Measurements from ENCODE around the gene PROCR. TPM values are rescaled to one million over a fixed set of nuclear protein-coding genes. Genes with fewer than 3 reads are reported as not detected.
"Not testable (repeated sequence)": the region's sequence is repeated elsewhere in the genome, so short reads cannot be mapped to it uniquely, and the experiment has no call there.

The PROCR gene
- total RNA-seq, 1 experiment from 2014 or later, result 47.8 TPM

DNA sequence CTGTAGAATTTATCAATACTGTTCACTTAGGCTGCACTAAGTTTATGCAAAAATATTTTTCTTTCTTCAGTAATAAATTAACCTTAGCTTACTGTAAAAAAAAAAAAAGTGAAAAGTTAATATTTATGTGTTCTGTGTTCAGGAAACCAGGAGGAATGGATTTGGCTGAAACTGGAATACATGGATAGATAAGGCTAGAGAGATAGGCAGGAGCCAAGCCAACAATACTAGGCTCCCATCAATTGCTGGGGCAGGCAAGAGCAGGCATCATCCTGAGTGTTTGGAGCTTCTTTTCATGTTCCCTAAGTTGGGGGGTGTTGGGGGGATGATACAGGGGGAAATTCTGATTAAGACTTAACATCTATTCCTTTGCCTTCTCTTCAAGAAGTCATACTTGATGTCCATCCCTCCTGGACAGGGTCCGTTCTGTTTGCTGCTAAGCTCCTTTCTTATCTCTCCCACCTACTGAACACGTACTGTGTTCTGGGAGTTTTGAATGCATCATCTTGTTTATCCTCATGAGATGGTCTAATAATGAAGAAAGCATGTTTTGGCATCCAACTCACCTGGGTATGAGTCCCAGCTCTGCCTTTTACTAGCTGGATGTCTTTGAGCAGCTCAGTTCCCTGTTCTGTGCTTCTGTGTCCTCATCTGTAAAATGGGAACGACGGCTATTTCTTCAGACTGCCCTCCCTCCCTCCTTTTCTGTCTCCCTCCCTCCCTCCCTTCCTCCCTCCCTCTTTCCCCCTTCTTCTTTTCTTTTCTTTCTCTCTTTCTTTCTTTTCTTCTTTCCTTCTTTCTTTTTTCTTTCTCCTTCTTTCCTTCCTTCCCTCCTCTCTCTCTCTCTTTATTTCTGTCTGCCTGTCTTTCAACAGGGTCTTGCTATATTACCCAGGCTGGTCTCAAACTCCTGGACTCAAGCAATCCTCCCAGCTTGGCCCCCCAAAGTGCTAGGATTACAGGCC is 6.4 kb upstream of the PROCR start:
- DNase-seq (ENCODE audit: low read depth), result no peak

DNA sequence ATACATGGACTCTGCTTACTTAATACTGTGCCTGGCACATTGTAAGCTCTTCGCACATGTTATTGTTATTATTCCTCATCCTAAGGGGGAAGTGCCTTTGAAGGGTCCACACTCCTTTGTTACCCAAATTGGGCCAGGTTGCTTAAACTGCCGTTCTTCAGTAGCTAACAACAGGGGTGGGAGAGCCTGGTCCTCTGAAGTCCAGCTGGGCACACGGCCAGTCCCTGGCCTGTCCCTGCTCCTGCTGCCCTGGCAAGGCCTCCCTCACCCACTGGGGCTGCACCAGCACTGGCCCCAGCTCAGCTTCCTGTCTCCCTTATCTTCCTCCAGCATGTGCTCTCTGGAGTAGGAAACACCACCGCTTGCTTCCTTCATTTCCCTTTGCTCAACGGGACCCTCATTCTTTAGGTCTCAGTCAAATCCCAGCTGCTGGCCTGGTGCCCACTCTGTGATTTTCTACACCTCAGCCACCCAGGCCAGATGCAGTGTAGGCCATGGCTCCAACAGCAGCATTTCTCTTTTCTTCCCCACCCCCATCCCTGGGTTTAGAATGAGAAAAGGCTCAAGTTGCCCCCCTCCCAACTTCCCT is 5.5 kb upstream of the PROCR start:
- no peak for DNase-seq (ENCODE audit: low read depth)

DNA sequence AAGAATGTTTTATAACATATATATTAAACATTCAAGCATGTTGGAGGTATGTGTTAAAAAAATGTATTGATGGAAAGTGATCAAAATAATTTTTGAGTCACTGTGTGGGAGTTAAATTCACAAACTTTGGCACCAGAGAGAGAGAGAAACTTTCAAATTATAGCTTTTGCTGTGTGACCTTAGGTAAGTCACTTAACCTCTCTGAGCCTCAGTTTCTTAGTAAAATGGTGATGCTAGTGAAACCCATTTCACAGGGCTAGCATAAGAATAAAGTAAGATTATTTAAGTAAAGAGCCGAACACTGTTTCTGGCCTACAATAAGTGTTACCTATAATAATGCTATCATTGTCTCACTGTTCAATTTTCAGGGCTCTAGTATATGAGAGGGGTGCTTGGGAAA is 4.1 kb upstream of the PROCR start:
- no peak for DNase-seq (ENCODE audit: low read depth)

DNA sequence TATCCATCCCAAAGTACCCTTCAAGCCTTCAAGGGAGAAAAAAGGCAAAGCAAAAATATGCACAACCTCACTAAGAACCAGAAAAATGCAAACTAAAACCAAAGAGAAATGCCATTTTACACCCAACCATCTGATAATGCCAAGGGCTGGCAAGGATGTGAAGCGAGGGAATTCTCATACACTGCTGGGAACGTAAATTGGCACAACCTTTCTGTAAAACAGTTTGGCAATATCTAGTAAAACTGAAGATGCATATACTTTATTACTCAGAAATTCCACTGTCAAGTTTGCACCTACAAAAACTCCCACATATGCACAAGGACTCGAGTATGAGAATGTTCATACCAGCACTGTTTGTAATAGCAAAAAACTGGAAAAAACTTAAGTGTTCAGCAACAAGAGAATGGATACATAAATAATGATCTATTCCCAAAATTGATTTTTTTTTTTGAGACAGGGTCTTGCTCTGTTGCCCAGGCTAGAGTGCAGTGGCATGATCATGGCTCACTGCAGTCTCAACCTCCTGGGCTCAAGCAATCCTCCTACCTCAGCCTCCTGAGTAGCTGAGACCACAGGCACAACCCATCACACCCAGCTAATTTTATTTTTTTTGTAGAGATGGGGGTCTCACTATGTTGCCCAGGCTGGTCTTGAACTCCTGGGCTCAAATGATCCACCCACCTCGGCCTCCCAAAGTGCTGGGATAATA is 3.0 kb upstream of the PROCR start:
- DNase-seq (ENCODE audit: low read depth), result not testable (repeated sequence)

DNA sequence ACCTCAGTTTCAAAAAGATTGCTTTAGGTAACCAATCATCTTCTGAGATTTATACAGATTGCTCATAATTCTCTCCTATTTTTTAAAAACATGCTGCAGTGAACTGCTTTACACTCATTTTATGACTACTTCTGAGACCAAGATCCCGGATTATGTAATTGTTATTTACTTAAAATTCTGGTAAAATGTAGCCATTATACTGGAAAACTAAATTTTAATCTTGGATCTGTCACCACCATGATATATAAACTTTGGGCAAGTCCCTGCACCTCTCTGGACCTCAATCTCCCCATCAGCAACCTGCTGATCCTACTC is 477 bp upstream of the PROCR start:
- no peak for DNase-seq (ENCODE audit: low read depth)

DNA sequence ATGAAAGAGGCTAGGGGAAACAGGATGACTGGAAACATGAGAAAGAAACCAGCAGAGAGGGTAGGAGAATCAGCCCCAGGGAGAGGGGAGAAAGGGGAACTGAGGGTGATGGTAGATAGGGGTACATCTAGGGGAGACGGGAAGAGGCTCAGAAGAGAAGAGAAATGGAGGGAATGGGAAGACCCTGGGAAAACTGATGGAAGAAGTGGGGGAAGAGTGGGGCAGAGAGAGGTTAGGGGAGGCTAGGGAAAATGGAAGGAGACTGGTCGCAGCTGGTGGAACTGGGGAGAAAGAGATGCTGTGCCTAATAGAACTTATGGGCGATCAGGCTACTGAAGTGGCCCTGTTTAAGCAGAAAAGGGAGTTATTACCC is 548 bp downstream of the PROCR start:
- no peak for DNase-seq (ENCODE audit: low read depth)

DNA sequence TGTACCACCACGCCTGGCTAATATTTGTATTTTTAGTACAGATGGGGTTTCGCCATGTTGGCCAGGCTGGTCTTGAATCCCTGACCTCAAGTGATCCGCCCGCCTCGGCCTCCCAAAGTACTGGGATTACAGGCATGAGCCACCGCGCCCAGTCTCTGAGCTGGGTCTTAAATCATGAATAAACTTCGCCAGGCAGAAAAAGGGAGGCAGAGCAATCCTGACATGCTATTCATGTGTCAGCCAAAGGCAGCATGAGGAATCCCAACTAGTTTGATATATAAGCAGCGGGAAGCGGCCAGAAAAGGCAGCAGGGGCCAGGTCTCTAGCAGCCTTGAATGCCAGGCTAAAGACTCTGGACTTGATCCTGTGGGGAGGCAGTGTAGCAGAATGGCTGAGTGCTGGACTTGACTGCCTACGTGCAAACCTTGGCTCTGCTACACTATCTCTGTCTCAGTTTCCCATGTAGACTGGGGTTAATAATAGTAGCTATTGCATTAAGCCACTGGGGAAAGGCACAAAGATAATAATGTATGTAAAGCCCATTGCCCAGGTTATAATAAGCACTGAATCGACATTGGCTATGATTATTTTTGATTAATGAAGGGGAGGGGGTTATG is 1.8 kb downstream of the PROCR start:
- DNase-seq (ENCODE audit: low read depth), result no peak

DNA sequence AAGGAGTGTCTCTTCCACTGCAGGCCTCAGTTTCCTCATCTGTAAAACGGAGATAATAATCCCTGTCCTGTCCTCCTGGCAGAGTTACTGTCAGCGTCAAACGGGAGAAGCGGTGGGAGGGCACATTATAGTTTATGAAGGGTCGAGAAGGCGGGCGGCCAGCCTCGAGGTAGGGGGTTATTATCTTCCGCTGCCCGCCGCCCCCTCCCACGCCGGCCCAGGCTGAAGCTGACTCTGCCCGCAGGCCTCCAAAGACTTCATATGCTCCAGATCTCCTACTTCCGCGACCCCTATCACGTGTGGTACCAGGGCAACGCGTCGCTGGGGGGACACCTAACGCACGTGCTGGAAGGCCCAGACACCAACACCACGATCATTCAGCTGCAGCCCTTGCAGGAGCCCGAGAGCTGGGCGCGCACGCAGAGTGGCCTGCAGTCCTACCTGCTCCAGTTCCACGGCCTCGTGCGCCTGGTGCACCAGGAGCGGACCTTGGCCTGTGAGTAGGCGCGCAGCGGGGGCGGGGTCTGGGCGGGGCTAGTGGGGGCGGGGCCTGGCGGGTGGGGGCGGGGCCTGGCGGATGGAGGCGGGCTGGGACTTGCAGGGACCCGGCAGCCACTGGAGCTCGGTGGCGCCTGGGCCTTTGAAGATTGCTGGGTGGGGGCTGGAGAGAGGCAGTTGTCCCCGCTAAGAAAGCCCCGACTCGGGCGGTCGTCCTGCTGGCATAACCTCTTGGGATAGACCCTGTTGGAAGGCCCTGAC is 2.8 kb downstream of the PROCR start:
- no peak for DNase-seq (ENCODE audit: low read depth)

DNA sequence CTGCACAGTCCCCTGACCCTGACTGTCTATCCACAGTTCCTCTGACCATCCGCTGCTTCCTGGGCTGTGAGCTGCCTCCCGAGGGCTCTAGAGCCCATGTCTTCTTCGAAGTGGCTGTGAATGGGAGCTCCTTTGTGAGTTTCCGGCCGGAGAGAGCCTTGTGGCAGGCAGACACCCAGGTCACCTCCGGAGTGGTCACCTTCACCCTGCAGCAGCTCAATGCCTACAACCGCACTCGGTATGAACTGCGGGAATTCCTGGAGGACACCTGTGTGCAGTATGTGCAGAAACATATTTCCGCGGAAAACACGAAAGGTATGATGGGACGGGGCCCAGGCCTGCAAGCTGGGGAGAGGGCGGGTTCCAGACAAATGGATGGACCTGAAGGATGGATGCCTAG is 4.3 kb downstream of the PROCR start:
- DNase-seq (ENCODE audit: low read depth), result no peak

DNA sequence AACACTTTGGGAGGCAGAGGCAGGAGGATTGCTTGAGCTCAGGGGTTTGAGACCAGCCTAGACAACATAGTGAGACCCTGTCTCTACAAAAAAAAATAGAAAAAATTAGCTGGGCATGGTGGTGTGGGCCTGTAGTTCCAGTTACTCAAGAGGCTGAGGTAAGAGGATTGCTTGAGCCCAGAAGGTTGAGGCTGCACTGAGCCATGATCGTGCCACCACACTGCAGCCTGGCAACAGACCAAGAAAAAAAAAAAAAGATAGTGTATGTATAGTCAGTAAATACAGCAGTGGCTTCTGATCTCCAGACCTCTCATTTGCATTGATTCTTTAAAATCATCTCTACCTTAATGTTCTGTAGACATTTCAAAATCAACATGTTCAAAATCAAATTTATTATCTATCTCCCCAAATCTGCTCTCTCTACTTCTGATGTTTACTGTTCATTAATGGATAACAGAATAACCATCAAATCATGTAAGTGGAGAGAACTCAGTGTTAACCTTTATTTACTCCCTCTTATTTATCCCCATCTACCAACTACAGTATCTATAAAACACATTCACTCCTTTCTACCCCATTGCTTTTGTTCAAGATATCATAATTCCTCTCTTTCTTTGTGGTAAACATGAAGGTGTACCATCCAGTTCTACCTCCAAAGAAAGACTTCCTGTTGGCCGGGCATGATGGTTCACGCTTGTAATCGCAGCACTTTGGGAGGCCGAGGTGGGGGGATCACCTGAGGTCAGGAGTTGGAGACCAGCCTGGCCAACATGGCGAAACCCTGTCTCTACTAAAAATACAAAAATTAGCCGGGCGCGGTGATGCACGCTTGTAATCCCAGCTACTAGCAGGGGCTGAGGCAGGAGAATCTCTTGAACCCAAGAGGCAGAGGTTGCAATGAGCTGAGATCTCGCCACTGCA is 7.7 kb downstream of the PROCR start:
- no peak for DNase-seq (ENCODE audit: low read depth)

DNA sequence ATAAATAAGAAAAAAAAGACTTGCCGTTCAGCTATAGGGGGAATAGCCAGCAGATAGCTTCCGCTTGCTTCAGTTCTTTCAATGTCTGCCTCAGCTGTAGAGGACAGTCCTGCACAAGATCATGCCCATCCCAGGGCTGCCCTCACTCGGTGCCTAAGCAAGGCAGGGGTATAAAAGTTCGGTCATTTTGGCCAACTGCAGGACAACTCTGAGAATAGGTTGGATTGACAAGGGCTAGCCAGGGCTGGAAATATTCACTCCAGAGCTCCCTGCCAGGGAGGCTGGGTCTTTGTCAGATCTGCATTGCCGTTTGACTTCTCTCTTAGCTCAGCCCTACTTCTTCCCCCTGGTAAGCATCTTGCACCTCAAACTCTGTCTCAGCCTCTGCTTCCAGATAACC is 8.4 kb downstream of the PROCR start:
- DNase-seq (ENCODE audit: low read depth), result no peak

DNA sequence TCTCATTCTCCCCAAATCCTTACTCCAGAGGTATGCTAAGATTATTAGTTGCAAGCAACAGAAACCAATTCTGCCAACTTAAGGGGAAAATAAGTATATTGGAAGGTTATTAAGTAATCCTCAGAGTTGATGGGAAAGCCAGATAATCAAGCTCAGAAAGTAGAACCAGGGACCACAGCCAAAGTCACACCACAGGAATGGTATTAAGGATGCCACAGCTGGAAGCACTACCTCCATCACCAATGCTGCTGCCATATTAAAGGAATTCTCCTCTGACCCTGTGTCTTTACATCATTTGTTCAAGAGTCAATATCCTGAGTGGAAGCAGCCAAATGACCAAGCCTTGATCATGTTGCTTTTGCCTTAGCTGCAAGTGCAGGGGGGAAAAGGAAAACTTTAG is 9.9 kb downstream of the PROCR start:
- DNase-seq (ENCODE audit: low read depth), result no peak

DNA sequence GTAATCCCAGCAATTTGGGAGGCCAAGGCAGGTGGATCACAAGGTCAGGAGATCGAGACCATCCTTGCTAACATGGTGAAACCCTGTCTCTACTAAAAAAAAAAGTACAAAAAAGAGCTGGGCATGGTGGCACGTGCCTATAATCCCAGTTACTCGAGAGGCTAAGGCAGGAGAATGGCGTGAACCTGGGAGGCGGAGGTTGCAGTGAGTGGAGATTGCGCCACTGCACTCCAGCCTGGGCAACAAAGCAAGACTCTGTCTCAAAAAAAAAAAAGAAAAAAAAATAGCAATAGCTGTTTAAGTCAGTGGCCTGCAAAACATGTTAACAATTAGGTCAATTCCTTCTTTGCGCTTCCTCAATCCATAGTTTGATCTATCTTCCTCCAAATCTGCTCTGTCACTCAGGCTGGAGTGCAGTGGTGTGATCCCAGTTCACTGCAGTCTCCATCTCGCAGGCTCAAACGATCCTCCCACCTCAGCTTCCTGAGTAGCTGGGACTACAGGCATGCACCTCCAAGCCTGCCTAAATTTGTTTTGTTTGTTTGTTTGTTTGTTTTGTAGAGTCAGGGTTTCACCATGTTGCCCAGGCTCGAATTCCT is 14.9 kb downstream of the PROCR start:
- DNase-seq (ENCODE audit: low read depth), result not testable (repeated sequence)

DNA sequence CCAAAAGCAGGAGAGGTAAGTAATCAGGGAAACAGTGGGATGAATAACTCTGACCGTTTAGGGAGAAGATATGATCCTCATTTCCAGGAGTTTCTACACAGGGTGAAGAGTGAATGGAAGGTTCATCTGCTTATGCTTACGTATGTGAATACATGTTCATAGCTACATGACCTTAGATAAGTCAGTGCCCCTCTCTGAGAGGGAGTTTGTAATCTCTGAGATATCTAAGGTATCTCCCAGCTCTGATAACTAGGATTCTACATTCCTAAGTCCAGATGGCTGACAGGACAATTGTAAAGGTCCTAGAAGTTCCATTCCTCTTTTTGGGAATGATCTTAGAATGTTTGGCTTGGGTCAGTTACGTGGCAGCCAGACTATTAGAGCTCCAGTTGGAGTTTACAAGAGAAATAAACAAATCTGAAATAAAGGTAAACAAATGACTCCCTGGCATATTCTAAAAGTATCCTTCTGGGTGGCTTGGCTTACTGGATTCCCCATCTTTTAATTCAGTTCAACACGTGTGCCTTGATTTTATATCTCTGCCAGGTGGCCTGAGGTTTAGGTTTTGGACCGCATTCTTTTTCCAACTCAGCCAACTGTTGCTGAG is 15.8 kb downstream of the PROCR start:
- DNase-seq (ENCODE audit: low read depth), result no peak

DNA sequence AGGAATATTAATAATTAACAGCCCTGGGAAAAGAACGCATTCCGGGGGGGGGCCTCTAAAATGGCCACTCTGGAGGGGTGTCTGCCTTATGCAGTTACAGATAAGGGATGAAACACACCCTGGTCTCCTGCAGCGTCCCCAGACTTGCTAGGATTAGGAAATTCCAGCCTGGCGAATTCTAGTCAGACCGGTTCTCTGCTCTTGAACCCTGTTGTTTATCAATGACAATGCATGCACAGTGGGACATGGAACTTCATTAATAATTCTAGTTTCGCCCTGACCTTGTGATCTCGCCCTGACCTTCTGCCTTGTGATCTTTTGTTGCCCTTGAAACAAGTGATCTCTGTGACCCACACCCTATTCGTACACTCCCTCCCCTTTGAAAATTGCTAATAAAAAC is 17.4 kb downstream of the PROCR start:
- DNase-seq (ENCODE audit: low read depth), result not testable (repeated sequence)

DNA sequence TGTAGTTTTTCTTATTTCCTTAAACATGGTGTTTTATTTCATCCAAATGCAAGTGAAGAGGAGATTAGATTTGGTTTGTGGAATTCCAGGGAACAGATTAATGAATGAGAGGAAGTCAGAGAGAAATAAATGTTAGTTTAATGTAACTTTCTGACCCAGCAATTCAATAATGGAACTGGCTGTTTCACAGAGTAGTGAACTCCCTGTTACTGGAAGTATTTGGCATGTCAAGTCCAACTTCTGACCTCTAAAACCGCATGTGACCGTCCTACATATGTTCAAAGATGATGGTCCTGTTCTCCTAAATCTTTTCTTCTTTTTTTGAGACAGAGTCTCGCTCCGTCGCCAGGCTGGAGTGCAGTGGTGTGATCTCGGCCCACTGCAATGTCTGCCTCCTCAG is 18.7 kb downstream of the PROCR start:
- DNase-seq (ENCODE audit: low read depth), result no peak

DNA sequence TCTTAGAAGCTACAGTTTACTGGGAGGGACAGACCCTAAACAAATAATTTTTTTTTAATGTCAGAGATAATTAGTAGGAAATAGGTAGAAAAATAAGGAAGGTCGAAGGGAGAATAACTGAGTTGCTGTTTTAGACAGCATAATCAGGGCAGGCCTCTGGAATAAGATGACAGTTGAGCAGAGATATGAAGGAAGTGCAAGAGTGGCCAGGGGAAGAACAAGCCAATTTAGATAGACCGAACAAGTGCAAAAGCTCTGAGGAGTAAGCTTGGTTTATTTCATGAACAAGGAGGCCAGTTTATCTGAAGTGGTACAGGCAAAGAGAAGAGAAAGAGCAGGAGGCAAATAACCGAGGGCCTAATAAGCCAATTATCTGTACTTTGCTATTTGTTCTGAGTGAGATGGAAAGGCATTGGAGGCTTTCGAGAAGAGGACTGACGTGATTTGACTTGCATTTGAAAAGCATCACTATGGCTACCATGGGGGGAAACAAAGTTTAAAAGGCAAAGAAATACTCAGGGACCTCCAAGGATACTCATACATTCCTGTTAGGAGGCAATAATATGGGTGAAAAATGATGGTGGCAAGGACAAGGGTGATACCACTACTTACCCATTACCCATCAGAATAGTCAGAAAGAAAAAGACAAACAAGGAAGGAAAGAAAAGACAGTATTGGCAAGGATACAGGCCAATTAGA is 19.7 kb downstream of the PROCR start:
- DNase-seq (ENCODE audit: low read depth), result no peak

DNA sequence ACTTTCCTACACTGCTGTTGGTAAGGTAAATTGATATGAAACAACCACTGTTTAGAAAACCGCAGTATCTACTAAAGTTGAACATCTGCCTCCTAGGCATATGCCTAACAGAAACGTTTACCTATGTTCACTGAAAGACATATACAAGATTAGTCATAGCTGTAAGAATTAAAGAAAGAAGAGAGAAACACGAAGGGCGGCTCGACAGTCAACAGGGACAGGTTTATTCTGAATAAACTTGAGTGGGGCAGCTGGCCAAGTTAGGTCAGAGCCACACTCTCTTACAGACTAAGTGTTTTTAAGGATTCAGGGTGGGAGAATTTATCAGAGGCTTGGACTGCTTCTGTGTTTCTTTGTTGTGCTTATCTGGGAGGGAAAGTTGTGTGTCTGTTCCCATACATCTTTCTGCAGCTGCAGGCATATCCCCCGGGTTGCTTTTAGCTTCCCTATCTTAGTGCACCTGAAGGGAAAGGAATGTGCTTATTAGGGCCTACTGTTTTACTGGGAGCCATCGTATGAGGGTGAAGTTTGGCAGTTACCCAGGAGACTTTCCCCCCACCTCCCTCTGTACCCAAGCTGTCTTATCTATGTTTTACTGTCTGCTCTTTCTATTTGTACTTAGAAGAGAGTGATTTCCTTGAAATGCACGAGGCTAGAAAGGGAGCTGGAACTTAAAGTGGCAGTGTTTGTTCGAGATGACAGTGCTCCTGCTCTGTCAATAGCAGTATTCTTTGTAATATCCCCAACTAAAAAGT is 20.4 kb downstream of the PROCR start:
- no peak for DNase-seq (ENCODE audit: low read depth)
